GM19467 (cell line): ENCODE results near the gene B3GNT8.
"Not testable (repeated sequence)": the region's sequence is repeated elsewhere in the genome, so short reads cannot be mapped to it uniquely, and the experiment has no call there.

Source experiments
- ATAC-seq: cut with Tn5 transposase; IDR thresholded peaks from one replicate; pipeline ENCODE4 v1.9.1; 2021; ENCODE audit warnings: mild to moderate bottlenecking, moderate library complexity; ENCODE audit not compliant: unreplicated experiment

Gene B3GNT8

DNA sequence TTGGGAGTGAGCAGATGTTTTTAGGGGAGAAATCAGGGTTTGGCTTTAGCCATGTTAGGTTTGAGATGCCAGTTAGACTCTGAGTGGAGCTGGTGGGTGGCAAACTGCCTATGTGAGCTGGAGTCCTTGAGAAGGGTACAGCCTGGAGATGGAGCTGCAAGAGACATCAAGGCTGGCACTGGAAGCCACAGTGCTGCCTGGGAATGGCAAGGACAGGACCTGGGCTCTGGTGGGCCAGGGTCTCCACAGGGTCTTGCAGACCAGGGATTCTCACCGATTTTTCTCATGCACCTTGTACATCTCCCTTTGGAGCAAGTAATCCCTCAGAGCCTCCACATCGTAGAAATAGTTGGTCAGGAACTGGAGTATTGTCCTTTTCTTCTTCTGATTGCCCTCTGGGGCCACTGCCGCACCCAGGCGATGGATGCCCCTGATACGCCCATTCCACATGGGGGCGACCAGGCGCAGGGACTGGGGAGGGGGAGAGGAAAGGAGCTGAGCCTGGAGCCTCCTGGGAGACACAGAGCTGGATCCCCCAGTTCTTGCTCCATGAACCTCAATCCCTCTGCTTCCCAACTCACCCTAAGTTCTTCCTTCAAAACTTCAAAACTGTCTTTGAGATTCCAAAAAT lies 10.9 kb upstream of the B3GNT8 start:
- no peak for ATAC-seq

DNA sequence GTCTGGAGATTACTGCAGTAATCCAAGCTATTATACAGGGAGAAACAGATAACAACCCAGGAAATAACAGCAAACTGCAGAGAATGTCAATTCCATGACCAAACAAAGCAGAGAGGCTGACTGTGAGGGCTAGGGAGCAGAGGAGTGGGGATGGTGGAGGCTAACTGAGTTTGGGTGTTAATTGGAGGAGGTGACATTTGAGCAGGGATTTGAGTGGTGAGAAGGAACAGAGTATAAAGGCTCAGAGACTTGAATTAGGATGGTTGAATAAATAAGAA lies 9.4 kb upstream of the B3GNT8 start:
- no peak for ATAC-seq

DNA sequence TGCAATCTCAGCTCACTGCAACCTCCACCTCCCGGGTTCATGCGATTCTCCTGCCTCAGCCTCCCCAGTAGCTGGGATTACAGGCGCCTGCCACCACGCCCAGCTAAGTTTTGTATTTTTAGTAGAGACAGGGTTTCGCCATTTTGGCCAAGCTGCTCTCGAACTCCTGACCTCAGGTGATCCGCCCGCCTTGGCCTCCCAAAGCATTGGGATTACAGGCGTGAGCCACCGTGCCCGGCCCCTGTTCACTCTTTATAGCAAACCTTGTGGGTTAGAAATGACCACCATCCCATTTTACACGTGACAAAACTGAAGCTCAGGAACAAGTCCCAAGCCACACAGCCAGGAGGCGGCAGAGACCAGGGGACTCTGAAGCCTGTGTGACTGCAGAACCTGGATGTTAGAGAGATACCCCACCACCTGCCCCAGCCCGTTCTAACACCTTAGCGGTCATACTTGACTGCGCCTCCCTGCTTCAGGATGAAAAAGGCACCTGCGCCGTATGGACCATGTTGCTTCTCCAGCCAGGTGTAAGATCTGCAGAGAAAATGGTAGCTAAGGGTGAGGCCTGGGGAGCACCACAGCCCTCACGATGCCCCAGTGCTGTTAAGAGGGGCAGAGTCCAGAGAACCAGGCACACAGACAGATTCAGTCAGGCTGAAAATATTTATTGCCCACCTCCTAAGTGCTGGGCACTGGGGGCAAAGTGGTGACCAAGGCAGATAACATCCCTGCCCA lies 8.9 kb upstream of the B3GNT8 start:
- ATAC-seq, result no peak

DNA sequence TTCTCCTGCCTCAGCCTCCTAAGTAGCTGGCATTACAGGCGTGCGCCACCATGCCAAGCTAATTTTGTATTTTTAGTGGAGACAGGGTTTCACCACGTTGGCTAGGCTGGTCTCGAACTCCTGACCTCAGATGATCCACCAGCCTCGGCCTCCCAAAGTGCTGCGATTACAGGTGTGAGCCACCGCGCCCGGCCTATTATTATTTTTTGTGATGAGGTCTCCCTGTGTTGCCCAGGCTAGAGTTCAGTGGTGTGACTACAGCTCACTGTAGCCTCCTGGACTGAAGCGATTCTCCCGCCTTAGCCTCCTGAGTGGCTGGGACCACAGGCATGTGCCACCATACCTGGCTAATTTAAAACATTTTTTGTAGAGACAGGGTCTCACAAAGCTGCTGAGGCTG lies 8.2 kb upstream of the B3GNT8 start:
- not testable (repeated sequence) for ATAC-seq

DNA sequence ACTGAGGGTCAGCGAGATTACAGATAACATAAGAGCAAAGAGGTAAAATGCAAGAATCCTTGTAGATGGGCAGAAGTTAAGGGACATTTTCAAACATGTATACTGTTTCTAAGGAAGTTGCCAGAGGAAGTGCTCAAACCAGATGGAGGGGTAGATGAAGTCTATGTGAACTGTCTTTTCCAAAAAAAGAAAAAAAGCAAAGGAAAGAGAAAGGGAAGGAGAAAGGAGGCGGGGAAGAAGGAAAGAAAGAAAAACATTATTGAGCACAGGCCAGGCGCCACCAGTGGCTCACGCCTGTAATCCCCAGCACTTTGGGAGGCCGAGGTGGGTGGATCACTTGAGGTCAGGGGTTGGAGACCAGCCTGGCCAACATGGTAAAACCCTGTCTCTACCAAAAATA lies 7.3 kb upstream of the B3GNT8 start:
- no peak for ATAC-seq

DNA sequence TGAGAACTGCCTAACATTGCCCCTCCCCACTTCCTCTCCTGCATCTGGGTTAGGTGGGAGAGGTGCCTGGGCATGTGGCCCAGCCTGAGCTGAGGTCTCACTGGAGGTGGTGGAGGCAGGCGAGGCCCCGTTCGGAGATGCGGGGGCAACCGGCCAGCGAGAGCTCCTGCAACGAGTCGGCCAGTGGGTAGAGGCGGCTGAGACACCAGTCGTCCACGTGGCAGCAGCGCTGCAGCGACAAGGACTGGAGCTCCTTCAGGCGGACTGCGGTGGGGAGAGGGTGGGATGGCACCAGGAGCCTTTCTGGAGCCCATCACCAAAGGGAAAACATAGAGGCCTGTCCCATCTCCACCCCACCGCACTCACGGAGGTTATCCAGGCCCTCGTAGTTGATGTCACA lies 6.0 kb upstream of the B3GNT8 start:
- no peak for ATAC-seq

DNA sequence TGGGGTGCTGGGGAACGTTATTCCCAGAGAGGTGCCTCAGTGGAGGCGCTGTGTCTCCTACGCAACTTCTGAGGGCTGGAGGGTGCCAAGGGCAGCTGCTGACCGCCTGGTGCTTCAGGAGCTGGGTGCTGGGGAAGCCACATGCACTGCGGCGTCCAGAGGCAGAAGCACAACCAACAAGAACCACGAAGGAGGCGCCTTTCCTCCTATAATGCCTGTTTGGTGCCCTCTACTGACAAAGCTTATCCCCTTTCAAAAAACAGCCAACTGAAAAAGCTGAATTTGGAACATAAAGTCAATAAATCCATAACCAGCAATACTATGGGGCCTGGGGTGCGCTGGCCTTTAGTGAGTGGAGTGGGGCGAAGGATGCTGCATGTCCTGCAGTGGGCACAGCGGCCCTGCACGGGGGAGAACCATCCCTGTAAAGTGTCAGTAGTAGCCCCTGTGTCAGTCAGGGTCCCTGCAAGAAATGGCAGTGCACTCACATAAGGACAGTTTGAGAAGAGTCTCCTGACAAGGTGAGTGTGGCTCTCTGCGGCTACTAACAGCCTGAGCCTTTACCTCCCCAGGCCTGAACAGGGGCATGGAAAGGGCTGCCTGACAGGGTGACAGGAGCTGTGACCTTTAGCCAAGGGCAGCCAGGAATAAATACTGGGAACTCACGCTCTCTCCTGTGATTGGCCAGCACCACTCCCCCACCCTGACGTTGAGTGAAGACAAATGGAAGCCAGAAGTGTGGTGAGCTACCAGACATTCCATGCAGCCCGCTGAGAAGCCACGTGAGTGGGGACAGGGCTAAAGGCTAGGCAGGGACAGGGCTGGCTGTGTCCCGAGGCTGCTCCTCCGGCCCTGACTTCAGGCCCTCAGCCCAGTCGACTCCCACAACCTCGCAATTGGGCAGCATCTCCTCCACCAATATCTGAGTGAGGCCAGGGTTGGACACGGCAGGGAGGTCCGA lies 4.5 kb upstream of the B3GNT8 start:
- ATAC-seq, result no peak

DNA sequence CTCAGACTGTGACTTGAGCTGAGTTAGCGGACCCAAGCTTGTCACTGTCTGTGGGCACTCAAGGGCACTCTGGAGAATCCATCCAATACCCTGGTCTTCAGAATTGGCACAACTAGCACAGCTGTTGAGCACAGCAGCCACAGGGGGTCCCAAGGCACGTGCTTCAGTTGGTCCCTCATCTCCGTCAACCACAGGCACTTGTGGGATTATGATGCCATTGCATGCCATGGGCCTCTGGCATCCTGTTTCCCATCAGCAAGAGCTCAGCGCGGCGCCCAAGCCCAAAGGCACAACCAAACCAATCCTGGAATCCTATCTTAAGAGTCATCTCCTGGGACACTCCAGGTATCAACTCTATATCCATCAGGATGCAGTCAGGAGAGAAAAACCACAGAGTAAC lies 3.7 kb upstream of the B3GNT8 start:
- no peak for ATAC-seq

DNA sequence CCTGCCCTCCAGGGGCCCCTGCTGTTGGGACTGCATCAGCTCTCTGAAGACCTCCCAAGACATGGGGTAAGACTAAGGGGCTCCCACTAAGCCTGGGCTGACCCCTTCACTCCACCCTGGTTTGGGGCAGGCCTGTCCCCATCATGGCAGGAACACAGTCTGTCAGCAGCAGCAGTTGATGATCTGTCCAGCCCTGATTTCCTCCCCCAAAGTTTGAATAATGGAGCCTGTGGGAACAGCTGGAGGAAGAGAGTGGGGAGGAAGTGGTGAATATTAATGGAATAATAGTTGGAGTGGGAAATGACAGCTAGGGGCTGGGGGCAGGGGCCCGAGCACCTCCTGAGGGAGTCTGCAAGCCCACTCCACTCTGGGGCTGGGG lies 1.3 kb upstream of the B3GNT8 start:
- ATAC-seq, result no peak

DNA sequence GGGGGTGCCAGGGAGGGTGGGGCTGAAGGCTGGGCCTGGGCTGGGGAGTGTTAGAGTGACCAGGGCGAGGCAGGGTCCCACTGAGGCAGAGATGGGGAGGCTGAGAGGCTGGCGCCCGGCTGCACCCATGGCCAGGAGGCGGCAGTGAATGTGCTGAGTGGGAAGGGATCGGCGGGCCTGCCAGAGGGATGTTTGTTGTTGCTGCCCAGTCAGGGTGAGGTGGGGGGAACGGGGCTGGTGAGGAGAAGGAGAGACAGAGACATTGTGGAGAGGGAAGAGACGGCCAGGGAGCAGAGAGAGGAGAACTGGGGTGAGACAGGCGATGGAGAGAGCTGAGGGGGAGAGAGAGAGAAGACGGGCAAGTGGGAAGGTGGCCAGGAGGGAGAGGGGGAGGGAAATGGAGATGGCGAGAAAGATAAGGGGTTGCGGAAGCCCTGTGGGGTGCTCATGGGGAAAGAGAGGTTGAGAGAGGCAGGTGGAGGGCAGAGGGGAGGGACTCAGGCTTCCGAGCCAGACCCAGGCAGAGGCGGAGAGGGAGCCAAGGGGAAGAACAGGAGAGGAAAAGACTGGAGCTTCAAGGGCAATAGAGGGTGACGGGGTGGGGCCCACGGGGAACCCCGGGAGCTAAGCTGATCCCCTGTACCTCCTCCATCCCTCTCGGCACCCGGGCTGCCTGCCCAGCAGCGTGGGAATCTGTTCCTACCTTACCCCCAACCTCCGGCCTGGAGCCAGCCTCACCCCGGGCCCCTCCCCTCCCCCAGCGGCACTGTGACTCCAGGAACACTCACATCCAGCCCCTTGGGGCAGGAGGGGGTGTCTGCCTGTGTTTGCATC lies 690 bp upstream of the B3GNT8 start:
- ATAC-seq, result no peak

DNA sequence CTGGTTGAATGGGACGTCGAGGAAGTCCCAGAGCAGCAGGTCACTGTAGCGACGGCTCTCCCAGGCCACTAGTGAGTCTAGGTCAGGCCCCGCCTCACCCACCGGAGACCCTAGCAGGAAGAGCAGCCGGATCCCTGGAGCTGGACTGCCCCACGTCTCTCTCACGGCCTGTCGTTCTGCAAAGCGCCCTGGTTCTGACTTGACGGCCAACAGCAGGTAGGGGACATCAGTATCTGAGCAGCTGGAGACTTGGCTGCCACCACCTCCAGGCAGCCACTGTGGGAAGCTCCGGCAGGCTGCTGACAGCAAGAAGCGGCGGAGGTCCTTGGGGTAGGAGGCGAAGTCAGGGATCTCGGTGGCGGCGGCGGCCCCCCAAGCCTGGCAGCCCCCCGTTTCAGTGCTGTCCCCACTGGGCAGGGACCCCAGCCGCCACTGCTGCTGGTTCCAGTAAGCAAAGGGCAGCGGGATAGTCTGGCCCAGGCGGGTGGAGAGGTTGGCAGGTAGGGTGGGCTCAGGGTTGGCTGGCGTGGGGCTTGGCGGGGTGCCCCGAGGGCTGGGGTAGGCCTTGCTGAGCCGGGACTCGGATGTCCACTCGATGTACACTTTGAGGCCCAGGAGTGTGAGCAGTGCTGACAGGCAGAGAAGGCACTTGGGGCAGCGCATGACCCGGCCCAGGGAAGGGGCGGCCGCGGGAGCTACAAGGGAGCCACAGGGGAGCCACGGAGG lies 895 bp downstream of the B3GNT8 start:
- no peak for ATAC-seq

DNA sequence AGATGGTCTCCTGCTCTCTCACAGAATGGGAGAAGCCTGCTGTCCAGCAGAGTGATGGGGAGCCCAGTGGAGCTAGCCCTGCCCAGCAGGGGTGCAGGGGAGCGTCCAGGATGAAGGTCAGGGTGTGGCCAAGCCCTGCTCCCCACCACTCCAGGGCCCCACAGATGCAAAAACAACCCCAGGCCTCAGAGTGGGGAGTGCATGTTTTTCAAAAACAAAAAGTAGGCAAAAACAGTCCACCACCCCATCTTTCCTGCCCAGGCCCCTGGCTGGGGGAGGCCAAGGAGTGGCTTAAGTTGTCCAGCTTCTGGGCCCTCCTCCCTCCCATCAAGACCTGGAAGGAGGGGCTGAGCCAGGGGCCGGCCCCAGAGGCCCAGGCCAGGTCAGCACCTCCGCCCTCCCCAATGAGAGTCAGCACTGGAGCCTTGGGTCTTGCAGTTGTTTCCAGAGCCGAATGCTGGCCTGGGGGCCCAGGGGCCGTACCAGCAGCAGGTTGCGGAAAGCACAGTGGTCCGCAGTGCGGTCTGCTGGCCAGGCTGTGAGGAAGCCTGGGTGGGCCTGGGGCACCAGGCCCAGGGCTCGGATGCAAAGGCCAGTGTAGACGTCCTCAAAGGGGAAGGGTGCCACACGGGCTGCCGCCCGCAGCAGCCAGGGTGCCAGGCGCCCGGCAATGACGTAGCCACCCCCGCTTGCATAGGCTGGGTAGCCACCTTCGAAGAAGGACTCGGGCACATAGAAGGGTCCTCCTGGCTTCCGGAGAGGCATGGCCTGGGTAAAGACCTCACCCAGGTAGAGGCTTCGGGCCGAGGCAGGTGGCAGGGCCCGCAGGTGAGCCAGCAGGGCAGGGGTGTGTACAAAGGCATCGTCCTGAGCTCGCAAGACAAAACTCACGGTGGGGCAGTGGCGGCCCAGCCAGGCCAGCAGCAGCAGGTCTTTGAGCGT lies 1.7 kb downstream of the B3GNT8 start:
- no peak for ATAC-seq

DNA sequence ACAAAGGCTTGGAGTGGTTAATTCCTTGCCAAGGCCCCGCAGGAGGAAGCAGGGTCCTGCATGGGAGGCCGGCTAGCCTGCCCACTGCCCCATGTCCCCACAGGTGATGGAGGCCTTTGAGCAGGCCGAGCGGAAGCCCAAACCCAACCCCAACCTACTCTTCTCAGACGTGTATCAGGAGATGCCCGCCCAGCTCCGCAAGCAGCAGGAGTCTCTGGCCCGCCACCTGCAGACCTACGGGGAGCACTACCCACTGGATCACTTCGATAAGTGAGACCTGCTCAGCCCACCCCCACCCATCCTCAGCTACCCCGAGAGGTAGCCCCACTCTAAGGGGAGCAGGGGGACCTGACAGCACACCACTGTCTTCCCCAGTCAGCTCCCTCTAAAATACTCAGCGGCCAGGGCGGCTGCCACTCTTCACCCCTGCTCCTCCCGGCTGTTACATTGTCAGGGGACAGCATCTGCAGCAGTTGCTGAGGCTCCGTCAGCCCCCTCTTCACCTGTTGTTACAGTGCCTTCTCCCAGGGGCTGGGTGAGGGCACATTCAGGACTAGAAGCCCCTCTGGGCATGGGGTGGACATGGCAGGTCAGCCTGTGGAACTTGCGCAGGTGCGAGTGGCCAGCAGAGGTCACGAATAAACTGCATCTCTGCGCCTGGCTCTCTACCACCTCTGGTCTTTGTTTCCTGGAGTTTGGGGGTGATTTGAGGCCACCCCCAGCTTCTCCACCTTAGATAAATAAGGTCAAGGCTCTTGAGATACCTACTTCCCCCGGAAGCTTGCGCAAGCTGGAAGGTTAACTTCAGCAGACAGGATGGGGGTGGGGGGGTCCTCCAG lies 2.6 kb downstream of the B3GNT8 start:
- ATAC-seq, result no peak

DNA sequence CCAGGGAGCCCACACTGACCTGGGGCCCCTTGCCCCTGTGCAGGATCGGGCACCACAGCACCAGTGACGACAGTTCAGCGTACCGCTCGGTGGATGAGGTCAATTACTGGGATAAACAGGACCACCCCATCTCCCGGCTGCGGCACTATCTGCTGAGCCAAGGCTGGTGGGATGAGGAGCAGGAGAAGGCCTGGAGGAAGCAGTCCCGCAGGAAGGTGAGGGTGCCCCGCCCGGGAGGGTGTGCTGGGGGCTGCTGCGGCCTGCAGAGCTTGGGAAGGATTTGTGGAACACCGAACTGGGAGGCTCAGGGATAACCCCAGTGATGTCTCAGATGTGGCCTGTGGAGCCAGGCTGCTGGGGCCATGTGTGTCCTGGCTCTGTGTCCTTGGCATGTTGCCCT lies 4.2 kb downstream of the B3GNT8 start:
- no peak for ATAC-seq

DNA sequence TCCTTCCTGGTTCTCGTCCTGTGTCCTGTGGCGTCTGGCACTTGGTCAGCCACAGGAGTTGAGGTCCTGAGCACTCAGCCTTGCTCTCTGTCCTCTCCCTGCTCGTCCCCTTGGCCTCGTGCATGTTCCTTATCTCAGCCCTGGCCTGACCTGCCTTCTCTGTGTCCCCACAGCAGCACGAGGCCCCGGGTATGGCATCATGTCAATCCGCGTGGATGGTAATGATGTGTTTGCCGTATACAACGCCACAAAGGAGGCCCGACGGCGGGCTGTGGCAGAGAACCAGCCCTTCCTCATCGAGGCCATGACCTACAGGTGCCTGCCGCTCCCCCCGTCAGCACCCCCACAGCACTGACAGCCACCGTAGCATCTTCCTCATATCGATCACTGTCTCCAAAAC lies 4.7 kb downstream of the B3GNT8 start:
- no peak for ATAC-seq

DNA sequence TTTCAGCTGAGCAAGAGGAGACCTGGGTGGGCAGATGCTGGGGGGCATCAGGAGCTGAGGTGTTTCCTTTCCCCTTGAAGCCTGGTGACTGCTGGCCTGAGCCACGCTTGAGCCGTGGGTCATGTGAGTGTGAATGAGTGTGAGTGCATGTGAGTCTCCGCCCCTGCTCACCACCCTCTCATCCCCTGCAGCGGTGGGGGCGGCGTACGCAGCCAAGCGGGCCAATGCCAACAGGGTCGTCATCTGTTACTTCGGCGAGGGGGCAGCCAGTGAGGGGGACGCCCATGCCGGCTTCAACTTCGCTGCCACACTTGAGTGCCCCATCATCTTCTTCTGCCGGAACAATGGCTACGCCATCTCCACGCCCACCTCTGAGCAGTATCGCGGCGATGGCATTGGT lies 5.2 kb downstream of the B3GNT8 start:
- no peak for ATAC-seq

DNA sequence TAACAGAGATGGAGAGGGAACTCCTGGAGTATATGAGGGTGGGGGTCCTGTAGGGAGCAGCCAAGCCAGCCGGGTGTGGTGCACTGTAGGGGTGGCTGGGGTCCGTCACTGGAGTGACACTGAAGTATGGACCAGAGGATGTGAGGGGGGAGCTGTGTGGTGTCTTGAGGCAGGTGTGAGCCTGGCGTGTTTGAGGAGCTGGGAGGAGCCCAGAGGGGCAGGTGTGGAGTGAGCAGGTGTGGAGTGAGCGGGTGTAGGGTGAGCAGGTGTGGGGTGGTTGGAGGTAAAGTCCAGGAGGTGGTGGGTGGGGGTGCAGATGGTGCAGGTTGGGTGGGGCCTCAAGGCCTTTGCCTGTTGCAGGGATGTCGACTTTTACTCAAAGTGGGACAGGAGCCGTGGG lies 5.9 kb downstream of the B3GNT8 start:
- no peak for ATAC-seq

DNA sequence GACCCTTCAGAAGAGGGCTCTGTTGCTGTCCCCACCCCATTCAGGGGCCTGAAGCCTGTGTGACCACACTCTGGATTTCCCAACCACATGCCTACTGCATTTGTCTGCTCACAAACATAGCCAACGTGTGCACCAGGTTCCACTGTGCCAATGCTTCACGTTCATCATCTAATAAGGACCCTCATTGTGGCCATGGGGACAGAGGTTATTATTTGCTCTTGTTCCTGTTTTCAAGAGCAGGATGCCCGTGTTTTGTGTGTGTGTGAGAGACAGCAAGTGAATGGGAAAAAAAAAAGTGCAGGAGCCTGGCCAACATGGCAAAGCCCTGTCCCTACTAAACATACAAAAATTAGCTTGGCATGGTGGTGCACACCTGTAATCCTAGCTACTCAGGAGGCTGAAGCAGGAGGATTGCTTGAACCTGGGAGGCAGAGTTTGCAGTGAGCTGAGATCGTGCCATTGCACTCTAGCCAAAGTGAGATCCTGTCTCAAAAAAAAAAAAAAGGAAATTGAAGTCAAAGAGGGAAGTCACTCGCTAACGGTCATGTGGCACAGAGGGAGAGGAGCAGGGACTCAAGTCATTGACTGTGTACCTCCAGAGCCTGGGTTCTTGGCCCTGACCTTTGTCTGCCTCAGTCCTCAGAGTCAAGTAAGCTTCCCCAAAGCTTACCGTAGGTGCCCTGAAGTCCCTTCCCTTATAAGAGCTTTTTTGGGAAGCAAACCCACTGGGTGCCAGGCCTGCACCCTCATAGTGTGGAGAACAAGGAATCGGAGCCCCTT lies 6.9 kb downstream of the B3GNT8 start:
- no peak for ATAC-seq
